WTC11 (cell line): ENCODE measurements around the gene PRKCSH.

ENCODE experiments used
- CBFB ChIP-seq: sonication (generic); formaldehyde crosslinking; IDR thresholded peaks from 2 replicates; pipeline ENCODE4 v1.8.1; 2022; ENCODE audit warnings: mild to moderate bottlenecking, low read depth, missing genetic modification reagents
- NFYB ChIP-seq: sonication (generic); formaldehyde crosslinking; conservative IDR thresholded peaks from 2 replicates; pipeline ENCODE4 v1.8.0; 2022; ENCODE audit warnings: low read depth, missing genetic modification reagents
- TF ChIP-seq, protein P1 (sequence below): fragments of 200-600 bp; IDR thresholded peaks from 2 replicates; pipeline ENCODE4 v1.8.0; 2022; ENCODE audit warnings: antibody characterized with exemption

DNA sequence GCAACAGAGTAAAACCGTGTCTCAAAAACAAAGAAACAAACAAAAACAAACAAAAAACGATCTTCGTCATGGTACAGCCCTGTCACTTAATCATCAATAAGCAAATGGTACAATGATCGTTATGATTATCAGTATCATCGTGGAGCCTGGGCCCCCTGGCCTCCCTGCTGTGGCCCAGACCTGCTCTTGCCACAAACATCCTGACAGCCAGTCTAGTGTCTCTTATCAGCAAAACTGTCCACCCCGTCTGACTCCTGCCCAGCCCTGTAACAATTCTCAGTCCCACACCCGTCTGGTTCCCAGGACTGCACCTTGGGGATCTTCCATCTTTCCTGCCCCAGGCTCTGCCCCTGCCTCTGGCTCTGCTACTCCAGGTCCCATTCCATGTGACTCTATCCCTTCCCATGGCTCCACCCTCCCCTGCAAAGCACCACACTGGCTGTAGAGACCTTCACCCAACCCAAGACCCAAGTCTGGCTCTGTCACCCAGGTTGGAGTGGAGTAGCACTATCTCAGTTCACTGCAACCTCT lies 64.5 kb downstream of the PRKCSH start:
- TF ChIP-seq, protein P1, sequence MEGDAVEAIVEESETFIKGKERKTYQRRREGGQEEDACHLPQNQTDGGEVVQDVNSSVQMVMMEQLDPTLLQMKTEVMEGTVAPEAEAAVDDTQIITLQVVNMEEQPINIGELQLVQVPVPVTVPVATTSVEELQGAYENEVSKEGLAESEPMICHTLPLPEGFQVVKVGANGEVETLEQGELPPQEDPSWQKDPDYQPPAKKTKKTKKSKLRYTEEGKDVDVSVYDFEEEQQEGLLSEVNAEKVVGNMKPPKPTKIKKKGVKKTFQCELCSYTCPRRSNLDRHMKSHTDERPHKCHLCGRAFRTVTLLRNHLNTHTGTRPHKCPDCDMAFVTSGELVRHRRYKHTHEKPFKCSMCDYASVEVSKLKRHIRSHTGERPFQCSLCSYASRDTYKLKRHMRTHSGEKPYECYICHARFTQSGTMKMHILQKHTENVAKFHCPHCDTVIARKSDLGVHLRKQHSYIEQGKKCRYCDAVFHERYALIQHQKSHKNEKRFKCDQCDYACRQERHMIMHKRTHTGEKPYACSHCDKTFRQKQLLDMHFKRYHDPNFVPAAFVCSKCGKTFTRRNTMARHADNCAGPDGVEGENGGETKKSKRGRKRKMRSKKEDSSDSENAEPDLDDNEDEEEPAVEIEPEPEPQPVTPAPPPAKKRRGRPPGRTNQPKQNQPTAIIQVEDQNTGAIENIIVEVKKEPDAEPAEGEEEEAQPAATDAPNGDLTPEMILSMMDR = no peak
- TF ChIP-seq NFYB (no peak), CBFB (CRISPR knock-in tag) (no peak)
